K562 (cell line): ENCODE results near the gene FOXJ3. TPM values are rescaled to one million over a fixed set of nuclear protein-coding genes. Genes with fewer than 3 reads are reported as not detected.

Experiments used
- ATAC-seq: fragments of 200-7000 bp; cut with Tn5 transposase; 3 replicates; pipeline ENCODE4 v1.9.1; 2020; ENCODE audit warnings: moderate library complexity
- BruUV-seq: library from RNA; stranded (reverse); fragments of 400-500 nt; replicated peaks from 2 replicates; lab custom pipeline; 2021; lab: Mats Ljungman, UMichigan
- CTCF ChIA-PET: fragments of 300-600 bp; formaldehyde crosslinking; extraction: SDS; loops from one replicate; lab custom pipeline; 2021; ENCODE audit warnings: low intra/inter-chr PET ratio; lab: Yijun Ruan, JAX
- POLR2A ChIA-PET: fragments of 300-600, 350-650 bp; sonication (Branson Sonifier 250); formaldehyde crosslinking; extraction: SDS; loops from one replicate; lab custom pipeline; 2021; ENCODE audit warnings: antibody characterized with exemption, inconsistent platforms; lab: Yijun Ruan, JAX
- DNase-seq, 4 experiments: peaks; one replicate each; pipeline versions ENCODE4 v3.0.0 to v3.0.0-alpha.2; 2011 to 2018; ENCODE audit warnings: low spot score in 3 of 4, mixed read lengths in 3 of 4; ENCODE audit errors: extremely low read depth in 1 of 4
- FAIRE-seq: peaks from 2 replicates; lab custom pipeline; 2011; peaks lifted over from hg19 to GRCh38; lab: Jason Lieb, UNC
- H2AFZ ChIP-seq: 2 replicates; pipeline ENCODE4 v1.6.0; 2011; ENCODE audit warnings: low read depth, low read length, control low read depth, inconsistent platforms
- H3K27ac ChIP-seq: fragments of 200-600 bp; 3 replicates; pipeline ENCODE4 v1.8.0; 2011; ENCODE audit warnings: low read depth, mild to moderate bottlenecking, control low read depth, inconsistent platforms, low read length, moderate library complexity, mixed read lengths; ENCODE audit errors: extremely low read depth
- H3K27me3 ChIP-seq, 2 experiments: fragments of 300-600 bp in 1 of 2; 2 replicates in 1 of 2; 3 replicates in 1 of 2; pipeline versions ENCODE4 v1.6.0 to v1.8.0; 2011; ENCODE audit warnings: inconsistent platforms in 2 of 2, low read length in 2 of 2, mild to moderate bottlenecking in 1 of 2, mixed read lengths in 1 of 2, moderate library complexity in 1 of 2; ENCODE audit not compliant: control insufficient read depth in 2 of 2, insufficient read depth in 2 of 2
- H3K36me3 ChIP-seq: fragments of 300-600 bp; 3 replicates; pipeline ENCODE4 v1.8.0; 2011; ENCODE audit warnings: mild to moderate bottlenecking, low read length, inconsistent platforms; ENCODE audit not compliant: control insufficient read depth, insufficient read depth
- H3K4me1 ChIP-seq, 2 experiments: fragments of 200-600 bp in 1 of 2; replicated peaks in 1 of 2; 2 replicates in 1 of 2; 3 replicates in 1 of 2; pipeline versions ENCODE4 v1.5.1 to v1.8.0; 2011; ENCODE audit warnings: inconsistent platforms in 2 of 2, low read length in 2 of 2, mild to moderate bottlenecking in 1 of 2, mixed read lengths in 1 of 2, moderate library complexity in 1 of 2; ENCODE audit not compliant: control insufficient read depth in 2 of 2, insufficient read depth in 2 of 2
- H3K4me2 ChIP-seq: 2 replicates; pipeline ENCODE4 v1.6.1; 2011; ENCODE audit warnings: low read length, control low read depth, inconsistent platforms, mixed read lengths; ENCODE audit not compliant: insufficient read depth
- H3K4me3 ChIP-seq: fragments of 200-600 bp; sonication (generic), shearing (Covaris generic); 2 replicates; pipeline ENCODE4 v1.5.1; 2016; ENCODE audit warnings: control low read depth, inconsistent platforms
- H3K79me2 ChIP-seq: fragments of 200-600 bp; 3 replicates; pipeline ENCODE4 v1.8.0; 2011; ENCODE audit warnings: low read length, inconsistent platforms; ENCODE audit not compliant: control insufficient read depth, insufficient read depth
- H3K9ac ChIP-seq, 2 experiments: 2 replicates each; pipeline versions ENCODE4 v1.6.0 to v1.6.1; 2011; ENCODE audit warnings: low read depth in 2 of 2, low read length in 2 of 2, control low read depth in 1 of 2, inconsistent platforms in 1 of 2, mild to moderate bottlenecking in 1 of 2, mixed read lengths in 1 of 2; ENCODE audit not compliant: insufficient read depth in 1 of 2
- H3K9me1 ChIP-seq: one replicate; pipeline ENCODE4 v1.6.0; 2011; ENCODE audit warnings: inconsistent platforms, mild to moderate bottlenecking, low read length, moderate library complexity; ENCODE audit not compliant: control insufficient read depth, insufficient read depth
- H3K9me3 ChIP-seq: replicated peaks from 2 replicates; pipeline ENCODE4 v1.5.1; 2011; ENCODE audit warnings: low read depth, low read length, inconsistent platforms; ENCODE audit not compliant: control insufficient read depth, insufficient read depth
- H4K20me1 ChIP-seq: replicated peaks from 2 replicates; pipeline ENCODE4 v1.6.1; 2011; ENCODE audit warnings: low read length, inconsistent platforms, mixed read lengths; ENCODE audit not compliant: control insufficient read depth, insufficient read depth
- ADNP ChIP-seq: fragments of 200-800 bp; sonication (Bioruptor generic); IDR thresholded peaks from 2 replicates; pipeline ENCODE4 v1.6.1; 2016; ENCODE audit warnings: missing genetic modification characterization, missing compliant biosample characterization
- IFI16 ChIP-seq: fragments of 250-450 bp; sonication (Bioruptor Pico); IDR thresholded peaks from 2 replicates; pipeline ENCODE4 v2.1.2; 2022; ENCODE audit warnings: mild to moderate bottlenecking, inconsistent platforms
- PHF8 ChIP-seq: fragments of 200-600 bp; sonication (generic); IDR thresholded peaks from 2 replicates; pipeline ENCODE4 v1.6.1; 2012; ENCODE audit warnings: mixed run types, mild to moderate bottlenecking, inconsistent platforms, low read length, moderate library complexity, borderline replicate concordance
- TAF7 ChIP-seq: fragments of 450-650 bp; IDR thresholded peaks from 2 replicates; pipeline ENCODE4 v1.6.1; 2016; ENCODE audit warnings: missing genetic modification characterization, missing compliant biosample characterization
- WGBS: fragments of 100-300 bp; shearing (Covaris generic); methylation state at CpG from one replicate; pipeline ENCODE4 v1.1.6; 2016; ENCODE audit warnings: low coverage, mixed read lengths; ENCODE audit not compliant: insufficient coverage; ENCODE audit errors: missing lambda C conversion rate; 5-methylcytosine and 5-hydroxymethylcytosine counted together
- in situ Hi-C: fragments of 300-500 bp; cut with MboI; formaldehyde crosslinking; loops from 4 replicates; pipeline ENCODE4 v1.15.0; 2018; ENCODE audit warnings: inconsistent platforms, mixed read lengths
- intact Hi-C: fragments of 100-400 bp; cut with micrococcal nuclease; formaldehyde crosslinking; loops from 2 replicates; pipeline ENCODE4 v1.14.2; 2022
- polyA plus RNA-seq, 8 experiments: library from polyadenylated mRNA; depleted of rRNA in 4 of 8; stranded (reverse) in 5 of 8; unstranded in 3 of 8; fragments of >200 nt; fragmentation: Nextera tagmentation in 2 of 8; fragmentation: Illumina TruSeq in 1 of 8; extraction: Ambion mirVana in 2 of 8; extraction: Trizol in 1 of 8; gene quantifications; 2 replicates each; pipeline versions ENCODE4 v1.2.1 to v1.2.3, GENCODE V29; 2011 to 2014; ENCODE audit warnings: inconsistent platforms in 1 of 8, missing spikeins in 1 of 8
- total RNA-seq, 7 experiments: library from RNA; depleted of rRNA in 6 of 7; stranded (reverse); fragments of >200 nt in 6 of 7; fragmentation: Illumina TruSeq in 2 of 7; extraction: Trizol in 2 of 7; gene quantifications; 2 replicates each; pipeline versions ENCODE4 v1.2.1 to v1.2.3, GENCODE V29; 2011 to 2021; ENCODE audit warnings: low replicate concordance in 1 of 7
- TF ChIP-seq, protein P1 (sequence below): sonication (generic); formaldehyde crosslinking; IDR thresholded peaks from 2 replicates; pipeline ENCODE4 v1.5.0; 2020; ENCODE audit warnings: missing genetic modification reagents
- TF ChIP-seq, protein P2 (sequence below): fragments of 450-650 bp; formaldehyde crosslinking; IDR thresholded peaks from 2 replicates; pipeline ENCODE4 v1.4.0; 2020; ENCODE audit warnings: mild to moderate bottlenecking, mixed read lengths

The FOXJ3 gene
- total and polyA plus RNA-seq, 9 of the 15 experiments (the other 6 are each of a cell fraction or from before 2014, with no cell fraction given) = 8.7 to 35.3 (median 23.4) TPM

DNA sequence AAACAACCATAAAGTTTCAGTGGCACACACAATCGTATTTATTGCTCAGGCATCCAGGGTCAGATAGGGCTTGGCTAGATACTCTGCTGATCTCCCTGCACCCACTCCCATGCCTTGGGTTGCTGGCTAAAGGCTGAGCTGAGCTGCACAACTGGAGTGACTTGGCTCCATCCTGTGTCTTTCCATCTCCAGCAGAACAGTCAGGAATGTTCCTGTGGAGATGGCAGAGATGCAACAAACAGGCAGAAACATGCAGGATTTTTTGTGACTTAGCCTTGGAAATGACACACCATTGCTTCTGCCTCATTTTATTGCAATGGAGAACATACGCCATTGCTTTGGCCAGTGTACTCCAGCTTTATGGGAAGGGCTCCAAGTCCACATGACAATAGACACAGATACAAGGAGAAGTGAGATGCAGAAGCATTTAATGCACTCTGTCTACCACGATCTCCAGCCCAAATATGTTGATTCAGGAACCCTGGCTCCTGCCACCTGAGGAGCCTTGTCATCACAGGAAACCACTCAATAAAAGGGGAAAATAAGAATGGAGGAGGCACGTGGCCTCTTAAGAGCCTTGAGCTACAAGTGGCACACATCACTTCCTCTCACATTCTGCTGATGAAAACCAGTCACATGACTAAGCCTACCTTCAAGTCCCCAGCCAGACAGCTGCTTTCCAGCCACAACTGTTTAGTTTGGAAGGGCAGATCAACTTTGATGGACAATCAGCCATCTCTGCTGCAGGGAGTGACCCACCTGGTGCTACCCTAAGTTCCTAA is 191.9 kb downstream of the FOXJ3 start:
- ATAC-seq (no peak), DNase-seq (no peak), FAIRE-seq (no peak)
- CTCF ChIA-PET = no interaction called here
- Histone ChIP-seq H3K79me2 (no peaks in the 10 kb centered on the region), H3K4me1 (peaks cover 0 to 4% of the 10 kb centered on the region in 2 experiments; a peak in 1 of 5 replicates), H3K9me3 (no peaks in the 10 kb centered on the region), H4K20me1 (peaks cover 11% of the 10 kb centered on the region), H3K4me3 (no peak overlapping the region), H3K9ac (no peak overlapping the region), H3K27me3 (peaks cover 21 to 59% of the 10 kb centered on the region in 2 experiments), H2AFZ (no peak overlapping the region), H3K4me2 (no peak overlapping the region), H3K36me3 (no peaks in the 10 kb centered on the region), H3K27ac (no peak overlapping the region), H3K9me1 (no peaks in the 10 kb centered on the region)
- no peak for TF ChIP-seq PHF8
- no peak for TF ChIP-seq IFI16 (CRISPR knock-in tag)
- no peak for TF ChIP-seq TAF7 (tag)
- TF ChIP-seq, protein P1, sequence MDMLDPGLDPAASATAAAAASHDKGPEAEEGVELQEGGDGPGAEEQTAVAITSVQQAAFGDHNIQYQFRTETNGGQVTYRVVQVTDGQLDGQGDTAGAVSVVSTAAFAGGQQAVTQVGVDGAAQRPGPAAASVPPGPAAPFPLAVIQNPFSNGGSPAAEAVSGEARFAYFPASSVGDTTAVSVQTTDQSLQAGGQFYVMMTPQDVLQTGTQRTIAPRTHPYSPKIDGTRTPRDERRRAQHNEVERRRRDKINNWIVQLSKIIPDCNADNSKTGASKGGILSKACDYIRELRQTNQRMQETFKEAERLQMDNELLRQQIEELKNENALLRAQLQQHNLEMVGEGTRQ (CRISPR knock-in tag) = 0 out of 2 replicates have a peak, but pooled peaks have one; percentile 23
- TF ChIP-seq, protein P2, sequence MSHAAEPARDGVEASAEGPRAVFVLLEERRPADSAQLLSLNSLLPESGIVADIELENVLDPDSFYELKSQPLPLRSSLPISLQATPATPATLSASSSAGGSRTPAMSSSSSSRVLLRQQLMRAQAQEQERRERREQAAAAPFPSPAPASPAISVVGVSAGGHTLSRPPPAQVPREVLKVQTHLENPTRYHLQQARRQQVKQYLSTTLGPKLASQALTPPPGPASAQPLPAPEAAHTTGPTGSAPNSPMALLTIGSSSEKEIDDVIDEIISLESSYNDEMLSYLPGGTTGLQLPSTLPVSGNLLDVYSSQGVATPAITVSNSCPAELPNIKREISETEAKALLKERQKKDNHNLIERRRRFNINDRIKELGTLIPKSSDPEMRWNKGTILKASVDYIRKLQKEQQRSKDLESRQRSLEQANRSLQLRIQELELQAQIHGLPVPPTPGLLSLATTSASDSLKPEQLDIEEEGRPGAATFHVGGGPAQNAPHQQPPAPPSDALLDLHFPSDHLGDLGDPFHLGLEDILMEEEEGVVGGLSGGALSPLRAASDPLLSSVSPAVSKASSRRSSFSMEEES (CRISPR knock-in tag) = peak; percentile 82
- no peak for TF ChIP-seq ADNP (tag)
- intact Hi-C loops = loop anchor here (10.0 kb wide), 1 partner anchor 592 kb away; no protein-coding TSS in a partner anchor
- BruUV-seq = no TSS peak
- POLR2A ChIA-PET = no interaction called here
- 0% methylated on average over 4 of the region's 4 CpGs for WGBS
- in situ Hi-C loops = loop anchor here (5.0 to 25.0 kb wide), 3 partner anchors 331 to 589 kb away; no protein-coding TSS in a partner anchor
